OCI-LY3 (cell line): Measurements from ENCODE around the gene INPP5A.

Experiments
- H2AFZ ChIP-seq: fragments of 200-600, 300-600 bp; shearing (Covaris generic); 2 replicates; pipeline ENCODE4 v1.6.0; 2014; ENCODE audit warnings: antibody characterized with exemption, low read depth, low read length
- H3K27ac ChIP-seq: fragments of 200-600, 300-600 bp; sonication (generic); 2 replicates; pipeline ENCODE4 v1.5.1; 2014; ENCODE audit warnings: mild to moderate bottlenecking, low read length, moderate library complexity, mixed read lengths
- H3K27me3 ChIP-seq: fragments of 200-600, 300-600 bp; sonication (generic); 2 replicates; pipeline ENCODE4 v1.6.1; 2014; ENCODE audit warnings: low read depth, low read length, mixed read lengths
- H3K36me3 ChIP-seq: fragments of 200-600, 300-600 bp; sonication (generic); replicated peaks from 2 replicates; pipeline ENCODE3; 2014; ENCODE audit warnings: low read depth, low read length, mixed read lengths
- H3K4me1 ChIP-seq: fragments of 300-600, 200-600 bp; sonication (generic); 2 replicates; pipeline ENCODE4 v1.6.1; 2014; ENCODE audit warnings: low read length, mixed read lengths
- H3K4me2 ChIP-seq: fragments of 200-600, 300-600 bp; sonication (generic); 2 replicates; pipeline ENCODE4 v1.6.1; 2014; ENCODE audit warnings: low read length, mixed read lengths
- H3K4me3 ChIP-seq: fragments of 300-600, 200-600 bp; sonication (generic); 2 replicates; pipeline ENCODE4 v1.5.1; 2014; ENCODE audit warnings: antibody characterized with exemption, mild to moderate bottlenecking, low read length, moderate library complexity
- H3K79me2 ChIP-seq: fragments of 300-600, 200-600 bp; shearing (Covaris generic); 2 replicates; pipeline ENCODE4 v1.6.1; 2014; ENCODE audit warnings: mild to moderate bottlenecking, low read length, mixed read lengths
- H3K9ac ChIP-seq: fragments of 300-600, 200-600 bp; shearing (Covaris generic); 2 replicates; pipeline ENCODE4 v1.6.0; 2014; ENCODE audit warnings: mild to moderate bottlenecking, low read length, moderate library complexity
- H3K9me3 ChIP-seq: fragments of 200-600, 300-600 bp; shearing (Covaris generic); 2 replicates; pipeline ENCODE4 v1.6.1; 2014; ENCODE audit warnings: low read length, mixed read lengths; ENCODE audit not compliant: insufficient read depth
- H4K20me1 ChIP-seq: fragments of 200-600, 300-600 bp; sonication (generic); 2 replicates; pipeline ENCODE4 v1.6.1; 2016; ENCODE audit warnings: low read length, mixed read lengths; ENCODE audit not compliant: insufficient read depth
- CTCF ChIP-seq: fragments of 200-600, 300-600 bp; sonication (generic); IDR thresholded peaks from 2 replicates; pipeline ENCODE4 v1.5.1; 2014; ENCODE audit warnings: antibody characterized with exemption, low read length, low read depth
- EZH2phosphoT487 ChIP-seq: fragments of 200-600 bp; shearing (Covaris generic); IDR thresholded peaks from 2 replicates; pipeline ENCODE4 v1.6.1; 2018; ENCODE audit warnings: antibody characterized with exemption, mixed run types, low read depth

Gene INPP5A

GRCh38 chr10:132809232-132810140, 271.9 kb downstream of the INPP5A start:
- Histone ChIP-seq H3K9me3 (no peaks in the 10 kb centered on the region), H4K20me1 (no peaks in the 10 kb centered on the region), H3K36me3 (no peaks in the 10 kb centered on the region), H2AFZ (no peak overlapping the region), H3K79me2 (no peaks in the 10 kb centered on the region), H3K4me2 (no peak overlapping the region), H3K27ac (no peak overlapping the region), H3K4me1 (no peaks in the 10 kb centered on the region), H3K4me3 (no peak overlapping the region), H3K9ac (no peak overlapping the region), H3K27me3 (no peaks in the 10 kb centered on the region)
- TF ChIP-seq EZH2phosphoT487 (no peak), CTCF (no peak)

GRCh38 chr10:132810141-132810806, 272.7 kb downstream of the INPP5A start:
- no peak overlapping the region for H3K4me2 ChIP-seq
- no peaks in the 10 kb centered on the region for H3K9me3 ChIP-seq
- H3K27me3 ChIP-seq = no peaks in the 10 kb centered on the region
- H3K79me2 ChIP-seq = no peaks in the 10 kb centered on the region
- H4K20me1 ChIP-seq = no peaks in the 10 kb centered on the region
- no peak overlapping the region for H3K4me3 ChIP-seq
- H3K4me1 ChIP-seq = no peaks in the 10 kb centered on the region
- no peak for TF ChIP-seq EZH2phosphoT487
- no peak for TF ChIP-seq CTCF
- H3K36me3 ChIP-seq = no peaks in the 10 kb centered on the region
- H2AFZ ChIP-seq = no peak overlapping the region
- no peak overlapping the region for H3K9ac ChIP-seq
- H3K27ac ChIP-seq = no peak overlapping the region

- Histone ChIP-seq H3K4me2 (no peak overlapping the region), H3K27ac (no peak overlapping the region)
Observed at GRCh38 chr10:132810807-132811700, 273.5 kb downstream of the INPP5A start.

More at GRCh38 chr10:132810807-132811700, 273.5 kb downstream of the INPP5A start:
- Histone ChIP-seq H3K36me3 (no peaks in the 10 kb centered on the region), H4K20me1 (no peaks in the 10 kb centered on the region), H3K4me3 (no peak overlapping the region), H3K27me3 (no peaks in the 10 kb centered on the region), H3K9ac (no peak overlapping the region), H3K79me2 (no peaks in the 10 kb centered on the region), H3K9me3 (no peaks in the 10 kb centered on the region), H2AFZ (no peak overlapping the region), H3K4me1 (no peaks in the 10 kb centered on the region)
- TF ChIP-seq CTCF = no peak
- TF ChIP-seq EZH2phosphoT487 = no peak
